Stomach smooth muscle (tissue), 2 donors: Measurements from ENCODE around the gene PLCB1.

ENCODE experiments used
- H3K27ac ChIP-seq: one replicate; pipeline ENCODE4 v1.7.0; 2013; ENCODE audit warnings: mild to moderate bottlenecking, low read length, inconsistent platforms
- H3K27me3 ChIP-seq, 2 donors: one replicate each; pipeline ENCODE4 v1.7.0; 2013; ENCODE audit warnings: low read length in 2 of 2; ENCODE audit not compliant: insufficient read depth in 2 of 2, control insufficient read depth in 1 of 2
- H3K36me3 ChIP-seq, 2 donors: one replicate each; pipeline ENCODE4 v1.7.0; 2013; ENCODE audit warnings: low read length in 2 of 2; ENCODE audit not compliant: control insufficient read depth in 2 of 2, insufficient read depth in 2 of 2
- H3K4me1 ChIP-seq: one replicate; pipeline ENCODE4 v1.7.0; 2013; ENCODE audit warnings: low read length; ENCODE audit not compliant: control insufficient read depth, insufficient read depth
- H3K4me3 ChIP-seq, 2 donors: one replicate each; pipeline ENCODE4 v1.7.0; 2013; ENCODE audit warnings: low read length in 2 of 2
- H3K9ac ChIP-seq, 2 donors: one replicate each; pipeline ENCODE4 v1.7.0; 2013; ENCODE audit warnings: low read length in 2 of 2, mild to moderate bottlenecking in 1 of 2
- H3K9me3 ChIP-seq, 2 donors: one replicate each; pipeline ENCODE4 v1.7.0; 2013; ENCODE audit warnings: low read length in 2 of 2; ENCODE audit not compliant: control insufficient read depth in 2 of 2
- donor health status: healthy.
- donor health status: Pancreatic carcinoma.

PLCB1 gene

DNA sequence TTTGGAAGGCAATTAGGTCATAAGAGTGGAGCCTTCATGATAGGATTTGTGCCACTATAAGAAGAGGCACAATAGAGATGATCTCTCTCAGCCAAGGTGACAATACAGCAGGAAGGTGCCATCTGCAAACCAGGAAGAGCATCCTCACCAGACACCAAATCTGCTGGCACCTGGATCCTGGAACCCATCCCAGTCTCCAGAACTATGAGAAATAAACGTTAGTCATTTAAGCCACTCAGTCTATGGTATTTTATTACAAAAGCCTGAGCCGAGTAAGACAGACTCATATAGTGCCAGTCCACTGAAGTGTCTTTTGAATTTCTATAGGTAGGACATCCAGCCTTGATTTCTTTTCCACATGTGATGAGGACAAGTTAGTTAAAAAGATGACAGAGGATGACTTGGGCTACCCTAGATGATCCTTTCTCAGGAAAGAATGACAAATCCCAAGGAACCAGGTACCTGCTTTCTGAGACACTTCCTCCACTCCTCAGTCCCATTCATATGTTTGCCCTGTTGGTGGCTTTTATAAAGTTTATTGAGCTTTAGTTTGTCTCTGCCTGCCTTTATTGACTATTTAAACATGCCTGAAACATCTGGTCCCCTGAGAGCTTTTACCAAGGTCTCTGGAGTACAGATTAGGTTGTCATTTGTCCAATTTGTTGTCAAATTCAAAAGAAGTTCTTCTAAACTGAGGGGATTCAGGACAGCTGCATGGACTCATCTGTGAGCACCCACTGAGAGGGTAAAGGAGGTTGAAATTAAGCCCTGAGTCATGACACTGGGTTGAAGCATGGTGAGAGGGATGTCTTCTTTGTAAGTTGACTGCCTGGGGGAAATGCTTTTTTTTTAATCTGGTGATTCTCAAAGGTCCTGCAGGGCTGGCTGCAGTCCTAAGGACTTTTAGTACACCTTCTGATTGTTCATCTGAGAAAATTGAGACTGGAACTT lies 771.9 kb downstream of the PLCB1 start:
- no peak overlapping the region for H3K27ac ChIP-seq
- H3K9ac ChIP-seq: no peak overlapping the region
- no peaks in the 10 kb centered on the region for H3K9me3 ChIP-seq
- H3K4me3 ChIP-seq: no peak overlapping the region
- peaks cover 5% of the 10 kb centered on the region for H3K4me1 ChIP-seq
- no peaks in the 10 kb centered on the region for H3K36me3 ChIP-seq
- no peaks in the 10 kb centered on the region for H3K27me3 ChIP-seq

- no peaks in the 10 kb centered on the region for H3K27me3 ChIP-seq
- H3K9me3 ChIP-seq: no peaks in the 10 kb centered on the region
- H3K27ac ChIP-seq: no peak overlapping the region
- no peak overlapping the region for H3K9ac ChIP-seq
- H3K36me3 ChIP-seq: no peaks in the 10 kb centered on the region
- H3K4me1 ChIP-seq: no peaks in the 10 kb centered on the region
- no peak overlapping the region for H3K4me3 ChIP-seq
Observed at GRCh38 chr20:8909596-8909995, 777.5 kb downstream of the PLCB1 start.

- H3K36me3 ChIP-seq: no peaks in the 10 kb centered on the region
- no peaks in the 10 kb centered on the region for H3K4me1 ChIP-seq
- no peak overlapping the region for H3K9ac ChIP-seq
- no peaks in the 10 kb centered on the region for H3K27me3 ChIP-seq
- H3K27ac ChIP-seq: no peak overlapping the region
- no peak overlapping the region for H3K4me3 ChIP-seq
- H3K9me3 ChIP-seq: no peaks in the 10 kb centered on the region
Observed at GRCh38 chr20:8912096-8912495, 780.0 kb downstream of the PLCB1 start.

GRCh38 chr20:8912731-8913130 lies 780.7 kb downstream of the PLCB1 start:
- no peak overlapping the region for H3K4me3 ChIP-seq

DNA sequence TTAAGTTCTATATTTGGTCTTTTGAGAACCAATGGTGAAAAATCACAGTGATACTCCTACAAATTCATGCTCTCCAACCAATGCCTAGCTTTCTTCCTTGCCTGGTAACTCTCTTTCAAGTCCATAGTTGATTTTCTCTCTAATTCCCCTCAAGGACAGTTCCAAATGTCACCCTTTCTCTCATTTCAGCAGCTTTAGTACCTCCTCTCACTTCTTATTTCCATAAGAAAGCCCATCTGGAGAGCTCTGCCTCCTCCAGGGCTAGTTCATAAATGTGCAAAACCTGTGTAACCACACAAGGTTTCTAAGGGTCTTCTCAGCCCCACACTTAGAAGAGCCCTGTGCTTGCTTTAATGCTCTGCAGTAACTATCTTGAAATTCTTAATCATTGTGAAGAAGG lies 781.4 kb downstream of the PLCB1 start:
- no peak overlapping the region for H3K27ac ChIP-seq
- H3K36me3 ChIP-seq: no peaks in the 10 kb centered on the region
- H3K9me3 ChIP-seq: no peaks in the 10 kb centered on the region
- no peaks in the 10 kb centered on the region for H3K27me3 ChIP-seq
- H3K4me1 ChIP-seq: no peaks in the 10 kb centered on the region
- H3K9ac ChIP-seq: no peak overlapping the region
- H3K4me3 ChIP-seq: no peak overlapping the region

More at GRCh38 chr20:8912731-8913130, 780.7 kb downstream of the PLCB1 start:
- H3K36me3 ChIP-seq: no peaks in the 10 kb centered on the region
- H3K27me3 ChIP-seq: no peaks in the 10 kb centered on the region
- no peaks in the 10 kb centered on the region for H3K4me1 ChIP-seq
- H3K9me3 ChIP-seq: no peaks in the 10 kb centered on the region
- H3K9ac ChIP-seq: no peak overlapping the region
- H3K27ac ChIP-seq: no peak overlapping the region

- no peaks in the 10 kb centered on the region for H3K4me1 ChIP-seq
- H3K27ac ChIP-seq: no peak overlapping the region
- no peaks in the 10 kb centered on the region for H3K9me3 ChIP-seq
- H3K36me3 ChIP-seq: no peaks in the 10 kb centered on the region
- H3K9ac ChIP-seq: no peak overlapping the region
- H3K27me3 ChIP-seq: no peaks in the 10 kb centered on the region
- no peak overlapping the region for H3K4me3 ChIP-seq
Observed at GRCh38 chr20:8914421-8914820, 782.4 kb downstream of the PLCB1 start.

DNA sequence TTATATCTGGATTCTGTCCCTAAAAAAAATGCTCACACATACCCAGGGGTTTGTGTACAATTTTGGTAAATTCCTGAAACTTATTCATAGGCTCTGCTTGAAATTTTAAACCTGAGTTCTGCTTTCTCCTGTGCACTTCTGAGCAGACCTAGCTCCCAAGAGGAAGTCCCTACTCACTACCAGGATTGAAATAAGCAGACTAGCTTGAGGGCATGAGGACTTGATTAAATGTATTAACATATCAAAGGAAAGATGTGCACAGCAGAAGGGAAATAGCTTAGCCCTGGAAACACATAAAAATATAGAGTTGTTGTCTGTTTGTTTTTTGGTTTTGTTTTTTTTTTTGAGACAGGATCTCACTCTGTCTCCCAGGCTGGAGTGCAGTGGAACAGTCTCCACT lies 785.0 kb downstream of the PLCB1 start:
- no peak overlapping the region for H3K9ac ChIP-seq

GRCh38 chr20:8918145-8918544 lies 786.1 kb downstream of the PLCB1 start:
- H3K9me3 ChIP-seq: no peaks in the 10 kb centered on the region
- H3K27me3 ChIP-seq: no peaks in the 10 kb centered on the region
- no peaks in the 10 kb centered on the region for H3K36me3 ChIP-seq
- H3K9ac ChIP-seq: no peak overlapping the region
- H3K4me3 ChIP-seq: no peak overlapping the region
- H3K4me1 ChIP-seq: no peaks in the 10 kb centered on the region
- no peak overlapping the region for H3K27ac ChIP-seq

More for the DNA sequence above, 785.0 kb downstream of the PLCB1 start:
- no peak overlapping the region for H3K4me3 ChIP-seq
- no peak overlapping the region for H3K27ac ChIP-seq
- no peaks in the 10 kb centered on the region for H3K9me3 ChIP-seq
- no peaks in the 10 kb centered on the region for H3K4me1 ChIP-seq
- no peaks in the 10 kb centered on the region for H3K27me3 ChIP-seq
- H3K36me3 ChIP-seq: no peaks in the 10 kb centered on the region

- H3K9me3 ChIP-seq: no peaks in the 10 kb centered on the region
- no peaks in the 10 kb centered on the region for H3K36me3 ChIP-seq
- H3K4me1 ChIP-seq: no peaks in the 10 kb centered on the region
- H3K9ac ChIP-seq: no peak overlapping the region
- H3K4me3 ChIP-seq: no peak overlapping the region
- H3K27ac ChIP-seq: no peak overlapping the region
- H3K27me3 ChIP-seq: no peaks in the 10 kb centered on the region
Observed at GRCh38 chr20:8924539-8924938, 792.5 kb downstream of the PLCB1 start.

DNA sequence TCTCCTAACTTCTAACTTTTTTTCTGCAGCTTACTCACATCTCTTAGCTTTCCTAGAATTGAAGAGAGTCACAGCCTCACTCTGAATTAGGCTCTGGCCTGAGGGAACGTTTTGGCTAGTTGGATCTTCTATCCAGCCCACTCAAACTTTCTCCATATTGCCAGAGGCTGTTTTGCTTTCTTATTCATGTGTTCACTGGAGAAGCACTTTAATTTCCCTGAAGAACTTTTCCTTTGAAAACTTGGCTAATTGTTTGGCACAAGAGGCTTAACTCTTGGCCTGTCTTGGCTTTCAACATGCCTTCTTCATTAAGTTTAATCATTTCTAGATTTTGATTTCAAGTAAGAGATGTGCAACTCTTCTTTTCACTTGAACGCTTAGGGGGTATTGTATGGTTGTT lies 798.7 kb downstream of the PLCB1 start:
- Histone ChIP-seq H3K4me3 (no peak overlapping the region), H3K9me3 (no peaks in the 10 kb centered on the region), H3K27me3 (no peaks in the 10 kb centered on the region)

More for the DNA sequence above, 798.7 kb downstream of the PLCB1 start:
- H3K36me3 ChIP-seq: no peaks in the 10 kb centered on the region
- no peaks in the 10 kb centered on the region for H3K4me1 ChIP-seq
- no peak overlapping the region for H3K9ac ChIP-seq
- no peak overlapping the region for H3K27ac ChIP-seq
